DMS114 treated with DMSO at 0.1 percent for 48 hours (cell line): ENCODE measurements around the gene BLOC1S3.
"Not testable (repeated sequence)": the region's sequence is repeated elsewhere in the genome, so short reads cannot be mapped to it uniquely, and the experiment has no call there.

Experiments used
- DNase-seq: peaks from one replicate; lab custom pipeline; 2025; ENCODE audit not compliant: unreplicated experiment; lab: John Stamatoyannopoulos, UW

The BLOC1S3 gene

GRCh38 chr19:45217957-45218334, 39.4 kb downstream of the BLOC1S3 start:
- DNase-seq: no peak

- DNase-seq: no peak
These were observed 39.8 kb downstream of the BLOC1S3 start for GRCh38 chr19:45218426-45218825.

GRCh38 chr19:45218911-45219743, 40.5 kb downstream of the BLOC1S3 start:
- no peak for DNase-seq

- DNase-seq: no peak
These were observed 44.1 kb downstream of the BLOC1S3 start for GRCh38 chr19:45222724-45223123.

GRCh38 chr19:45223879-45224278, 45.3 kb downstream of the BLOC1S3 start:
- no peak for DNase-seq

GRCh38 chr19:45224645-45225044, 46.1 kb downstream of the BLOC1S3 start:
- no peak for DNase-seq

GRCh38 chr19:45229056-45229455, 50.5 kb downstream of the BLOC1S3 start:
- not testable (repeated sequence) for DNase-seq
